ENCODE data around the gene NTM.
"Not testable (repeated sequence)": the region's sequence is repeated elsewhere in the genome, so short reads cannot be mapped to it uniquely, and the experiment has no call there.

The NTM gene

GRCh38 chr11:132349811-132350733, 979.7 kb downstream of the NTM start:
- DNase-seq: no peak

- no peak for DNase-seq
Observed at GRCh38 chr11:132351050-132351449, 980.6 kb downstream of the NTM start.

- no peak for DNase-seq
Observed at GRCh38 chr11:132352497-132352896, 982.1 kb downstream of the NTM start.

- DNase-seq: no peak
Observed at GRCh38 chr11:132353255-132353654, 982.8 kb downstream of the NTM start.

- peak; percentile 74 for DNase-seq
Observed at GRCh38 chr11:132357811-132358572, 987.6 kb downstream of the NTM start.

GRCh38 chr11:132358573-132358953, 988.1 kb downstream of the NTM start:
- no peak for DNase-seq

GRCh38 chr11:132361011-132361550, 990.7 kb downstream of the NTM start:
- no peak for DNase-seq

- no peak for DNase-seq
Observed at GRCh38 chr11:132365650-132366049, 995.2 kb downstream of the NTM start.

- DNase-seq: no peak
Observed at GRCh38 chr11:132367293-132367692, 996.9 kb downstream of the NTM start.

GRCh38 chr11:132370114-132370513, 999.7 kb downstream of the NTM start:
- not testable (repeated sequence) for DNase-seq

- no peak for DNase-seq
Observed at GRCh38 chr11:132373405-132374143, 1003.2 kb downstream of the NTM start.

GRCh38 chr11:132379540-132379939, 1009.1 kb downstream of the NTM start:
- no peak for DNase-seq
